GM23338 (cell line): ENCODE results near the gene TTC9C. TPM values are rescaled to one million over a fixed set of nuclear protein-coding genes. Genes with fewer than 3 reads are reported as not detected.

Experiments
- ATAC-seq: fragments of 200-7000 bp; cut with Tn5 transposase; 3 replicates; pipeline ENCODE4 v1.9.1; 2020
- DNase-seq: peaks from one replicate; pipeline ENCODE4 v3.0.0-alpha.2; 2015; ENCODE audit warnings: low spot score
- H2AFZ ChIP-seq: fragments of 200-600 bp; sonication (generic); 2 replicates; pipeline ENCODE4 v1.8.0; 2016; ENCODE audit warnings: antibody characterized with exemption, mild to moderate bottlenecking, moderate library complexity
- H3F3A ChIP-seq: fragments of 200-600 bp; sonication (generic); replicated peaks from 2 replicates; pipeline ENCODE4 v1.8.0; 2017; ENCODE audit warnings: antibody characterized with exemption, mixed run types, low read depth
- H3K27ac ChIP-seq: fragments of 200-600 bp; sonication (generic); 2 replicates; pipeline ENCODE4 v1.6.1; 2016; ENCODE audit warnings: low read depth
- H3K27me3 ChIP-seq: fragments of 200-600 bp; sonication (generic); 2 replicates; pipeline ENCODE4 v1.8.0; 2016; ENCODE audit warnings: mild to moderate bottlenecking, mixed run types, moderate library complexity; ENCODE audit not compliant: insufficient read depth
- H3K36me3 ChIP-seq: fragments of 200-600 bp; sonication (generic); 2 replicates; pipeline ENCODE4 v1.8.0; 2016; ENCODE audit warnings: mild to moderate bottlenecking; ENCODE audit not compliant: insufficient read depth
- H3K4me1 ChIP-seq: fragments of 200-600 bp; sonication (generic); 2 replicates; pipeline ENCODE4 v1.8.0; 2016; ENCODE audit warnings: mild to moderate bottlenecking, moderate library complexity; ENCODE audit not compliant: insufficient read depth
- H3K4me2 ChIP-seq: fragments of 200-600 bp; sonication (generic); 2 replicates; pipeline ENCODE4 v1.7.1; 2017; ENCODE audit warnings: mixed run types
- H3K4me3 ChIP-seq: fragments of 200-600 bp; sonication (generic); 2 replicates; pipeline ENCODE4 v1.6.1; 2016; ENCODE audit warnings: mixed run types
- H3K79me2 ChIP-seq: fragments of 200-600 bp; sonication (generic); replicated peaks from 2 replicates; pipeline ENCODE4 v1.8.0; 2017; ENCODE audit warnings: mild to moderate bottlenecking; ENCODE audit not compliant: insufficient read depth
- H3K9me2 ChIP-seq: fragments of 200-600 bp; sonication (generic); 2 replicates; pipeline ENCODE4 v1.8.0; 2017; ENCODE audit not compliant: insufficient read depth
- H4K20me1 ChIP-seq: fragments of 200-600 bp; sonication (generic); replicated peaks from 2 replicates; pipeline ENCODE4 v1.8.0; 2017; ENCODE audit warnings: mild to moderate bottlenecking; ENCODE audit not compliant: insufficient read depth
- H3K27ac Mint-ChIP-seq: 2 replicates; pipeline ENCODE4 v1.8.0; 2020; ENCODE audit warnings: inconsistent platforms, mild to moderate bottlenecking, moderate library complexity, mixed read lengths
- H3K27me3 Mint-ChIP-seq: 3 replicates; pipeline ENCODE4 v1.8.0; 2022; ENCODE audit warnings: low read depth, mild to moderate bottlenecking, moderate library complexity, mixed read lengths, inconsistent platforms; ENCODE audit not compliant: insufficient read depth, poor library complexity
- H3K36me3 Mint-ChIP-seq: 3 replicates; pipeline ENCODE4 v1.8.0; 2021; ENCODE audit warnings: low read depth, mild to moderate bottlenecking, inconsistent platforms, moderate library complexity, mixed read lengths
- H3K4me1 Mint-ChIP-seq: 3 replicates; pipeline ENCODE4 v1.8.0; 2020; ENCODE audit warnings: mild to moderate bottlenecking, inconsistent platforms, mixed read lengths
- H3K4me3 Mint-ChIP-seq: 3 replicates; pipeline ENCODE4 v1.8.0; 2021; ENCODE audit warnings: moderate library complexity, mild to moderate bottlenecking, inconsistent platforms, mixed read lengths
- H3K9me3 Mint-ChIP-seq: 3 replicates; pipeline ENCODE4 v1.8.0; 2020; ENCODE audit warnings: moderate library complexity, mild to moderate bottlenecking, inconsistent platforms, mixed read lengths
- CREB1 ChIP-seq: fragments of 250-450 bp; sonication (Bioruptor Pico); IDR thresholded peaks from 2 replicates; pipeline ENCODE4 v1.5.0; 2020; ENCODE audit warnings: low read depth, mild to moderate bottlenecking, moderate library complexity
- CTCF ChIP-seq, 2 experiments: fragments of 200-600 bp in 1 of 2; sonication (generic) in 1 of 2; conservative IDR thresholded peaks; 2 replicates each; pipeline versions ENCODE4 v1.5.1 to v1.6.1; 2016 to 2017; ENCODE audit warnings: antibody characterized with exemption in 2 of 2, low read depth in 2 of 2, mild to moderate bottlenecking in 2 of 2, moderate library complexity in 1 of 2
- EZH2 ChIP-seq: fragments of 200-600 bp; sonication (generic); IDR thresholded peaks from one replicate; pipeline ENCODE4 v1.8.0; 2017; ENCODE audit warnings: antibody characterized with exemption, mild to moderate bottlenecking, low read depth; ENCODE audit not compliant: unreplicated experiment
- EZH2phosphoT487 ChIP-seq: fragments of 200-600 bp; sonication (generic); IDR thresholded peaks from one replicate; pipeline ENCODE4 v1.8.1; 2018; ENCODE audit warnings: antibody characterized with exemption; ENCODE audit not compliant: unreplicated experiment
- JUNB ChIP-seq: IDR thresholded peaks from one replicate; pipeline ENCODE4 v1.6.1; 2016; ENCODE audit warnings: antibody characterized with exemption; ENCODE audit not compliant: unreplicated experiment
- NANOG ChIP-seq: IDR thresholded peaks from 2 replicates; pipeline ENCODE4 v1.6.1; 2016; ENCODE audit warnings: antibody characterized with exemption, borderline replicate concordance
- POLR2AphosphoS5 ChIP-seq: IDR thresholded peaks from 2 replicates; pipeline ENCODE4 v1.6.1; 2016; ENCODE audit warnings: antibody characterized with exemption, low read depth
- REST ChIP-seq: IDR thresholded peaks from one replicate; pipeline ENCODE4 v1.6.1; 2018; ENCODE audit warnings: antibody characterized with exemption; ENCODE audit not compliant: unreplicated experiment
- STAT1 ChIP-seq: IDR thresholded peaks from one replicate; pipeline ENCODE4 v1.6.1; 2016; ENCODE audit warnings: antibody characterized with exemption; ENCODE audit not compliant: unreplicated experiment
- ZNF331 ChIP-seq: fragments of 250-450 bp; sonication (Bioruptor Pico); IDR thresholded peaks from 2 replicates; pipeline ENCODE4 v1.5.0; 2020; ENCODE audit warnings: low read depth, mild to moderate bottlenecking, moderate library complexity
- polyA plus RNA-seq: library from polyadenylated mRNA; unstranded; fragments of >200 nt; fragmentation: Nextera tagmentation; extraction: Ambion mirVana; gene quantifications from 2 replicates; pipeline ENCODE4 v1.2.1, GENCODE V29; 2016
- total RNA-seq: library from RNA; depleted of rRNA; stranded (reverse); fragments of >200 nt; shearing (Covaris generic); gene quantifications from 2 replicates; pipeline ENCODE4 v1.2.3, GENCODE V29; 2014

The TTC9C gene
- total and polyA plus RNA-seq, 2 experiments from 2014 or later, result 27.5 to 42.0 TPM

GRCh38 chr11:62782753-62783152 is 54.5 kb downstream of the TTC9C start:
- Mint-ChIP-seq H3K4me1 (peaks cover 3% of the 10 kb centered on the region; the same call in 1 of the 3 replicates), H3K9me3 (no peaks in the 10 kb centered on the region), H3K27me3 (peaks cover 9% of the 10 kb centered on the region), H3K36me3 (peaks cover 61% of the 10 kb centered on the region), H3K4me3 (no peak overlapping the region), H3K27ac (no peak overlapping the region)
- no peak overlapping the region for H3K4me3 ChIP-seq
- H3K27ac ChIP-seq, result no peak overlapping the region
- no peak for DNase-seq
- H3K9me2 ChIP-seq, result no peaks in the 10 kb centered on the region
- TF ChIP-seq POLR2AphosphoS5 (no peak), CREB1 (CRISPR knock-in tag) (no peak), CTCF (conservative IDR thresholded peaks at IDR 0.05; ENCODE audit: low read depth in 2 of 2) (no peak), NANOG (no peak), STAT1 (no peak), EZH2 (no peak), ZNF331 (CRISPR knock-in tag) (no peak), EZH2phosphoT487 (no peak), JUNB (no peak), REST (no peak)
- H3F3A ChIP-seq, result peaks cover 13% of the 10 kb centered on the region
- H4K20me1 ChIP-seq, result no peaks in the 10 kb centered on the region
- H3K79me2 ChIP-seq, result peaks cover 2% of the 10 kb centered on the region; the same call in 1 of the 2 replicates
- no peaks in the 10 kb centered on the region for H3K27me3 ChIP-seq
- no peak overlapping the region for H3K4me2 ChIP-seq
- no peak for ATAC-seq
- peaks cover 3% of the 10 kb centered on the region; the same call in 1 of the 2 replicates for H3K36me3 ChIP-seq
- H3K4me1 ChIP-seq, result no peaks in the 10 kb centered on the region
- no peak overlapping the region for H2AFZ ChIP-seq
